Measurements from ENCODE around the gene FIGNL1.

Gene FIGNL1

GRCh38 chr7:50476953-50477625 is 26.9 kb upstream of the FIGNL1 start:
- no peak for TF ChIP-seq CTCF (IDR thresholded peaks at IDR 0.05)

GRCh38 chr7:50475340-50475739 is 25.2 kb upstream of the FIGNL1 start:
- no peak for TF ChIP-seq CTCF (IDR thresholded peaks at IDR 0.05)

GRCh38 chr7:50474382-50475160 is 24.4 kb upstream of the FIGNL1 start:
- no peak for TF ChIP-seq CTCF (IDR thresholded peaks at IDR 0.05)

- TF ChIP-seq CTCF (IDR thresholded peaks at IDR 0.05): no peak
Measured at GRCh38 chr7:50473531-50473930, 23.4 kb upstream of the FIGNL1 start.

GRCh38 chr7:50472427-50472826 is 22.3 kb upstream of the FIGNL1 start:
- no peak for TF ChIP-seq CTCF (IDR thresholded peaks at IDR 0.05)

- no peak for TF ChIP-seq CTCF (IDR thresholded peaks at IDR 0.05)
Measured at GRCh38 chr7:50471970-50472369, 21.8 kb upstream of the FIGNL1 start.

GRCh38 chr7:50470250-50471163 is 20.4 kb upstream of the FIGNL1 start:
- TF ChIP-seq CTCF (IDR thresholded peaks at IDR 0.05): no peak
